ENCODE results near the gene GAS7. TPM values are rescaled to one million over a fixed set of nuclear protein-coding genes. Genes with fewer than 3 reads are reported as not detected.

Gene GAS7
- total and polyA plus RNA-seq, 9 donors = 7.1 to 48.0 (median 24.2) TPM

DNA sequence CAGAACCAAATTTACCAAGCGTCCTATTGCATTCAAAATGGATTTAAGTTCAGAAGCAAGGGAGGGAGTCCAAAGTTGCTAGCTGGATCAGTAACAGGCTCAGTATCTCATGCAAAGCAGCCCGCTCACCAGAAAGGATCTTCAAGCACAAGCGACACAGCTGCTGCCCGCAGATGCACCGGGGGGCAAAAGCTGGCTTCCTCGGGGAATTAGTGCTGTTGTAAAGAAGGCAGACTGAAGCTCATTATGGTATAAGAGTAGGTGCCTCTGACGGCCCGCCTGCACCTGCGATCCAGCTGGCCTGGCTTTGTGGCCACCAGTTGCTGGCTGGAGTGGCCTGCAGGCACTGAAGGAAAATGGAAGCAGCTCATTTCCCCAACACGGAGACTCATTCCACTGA is 165.0 kb downstream of the GAS7 start:
- no peak for TF ChIP-seq POLR2A (IDR thresholded peaks at IDR 0.05)
- TF ChIP-seq CTCF (IDR thresholded peaks at IDR 0.05) = no peak
- no peak for TF ChIP-seq EP300 (IDR thresholded peaks at IDR 0.05)
- intact Hi-C loops (cut with DNase I) = no loop called here
- Histone ChIP-seq H3K27ac (no peak overlapping the region), H3K27me3 (no peaks in the 10 kb centered on the region), H3K36me3 (no peaks in the 10 kb centered on the region), H3K4me1 (ENCODE audit: insufficient read depth) (peaks cover 3% of the 10 kb centered on the region), H3K4me3 (no peak overlapping the region), H3K9me3 (no peaks in the 10 kb centered on the region)
- no peak for DNase-seq
- WGBS, 3 donors = 91 to 96% (median 93%) methylated on average over 10 of the region's 10 CpGs

- no peaks in the 10 kb centered on the region for H3K27me3 ChIP-seq
- H3K4me1 ChIP-seq (ENCODE audit: insufficient read depth) = peaks cover 3% of the 10 kb centered on the region
- H3K4me3 ChIP-seq = no peak overlapping the region
- H3K9me3 ChIP-seq = no peaks in the 10 kb centered on the region
- no peak overlapping the region for H3K27ac ChIP-seq
- DNase-seq = no peak
- WGBS, 3 donors = 45 to 68% (median 54%) methylated on average over 6 of the region's 6 CpGs
- no peaks in the 10 kb centered on the region for H3K36me3 ChIP-seq
- TF ChIP-seq CTCF (IDR thresholded peaks at IDR 0.05) (no peak), EP300 (IDR thresholded peaks at IDR 0.05) (no peak), POLR2A (IDR thresholded peaks at IDR 0.05) (no peak)
- intact Hi-C loops (cut with DNase I) = no loop called here
Observed at GRCh38 chr17:10032118-10032852, 166.1 kb downstream of the GAS7 start.

DNA sequence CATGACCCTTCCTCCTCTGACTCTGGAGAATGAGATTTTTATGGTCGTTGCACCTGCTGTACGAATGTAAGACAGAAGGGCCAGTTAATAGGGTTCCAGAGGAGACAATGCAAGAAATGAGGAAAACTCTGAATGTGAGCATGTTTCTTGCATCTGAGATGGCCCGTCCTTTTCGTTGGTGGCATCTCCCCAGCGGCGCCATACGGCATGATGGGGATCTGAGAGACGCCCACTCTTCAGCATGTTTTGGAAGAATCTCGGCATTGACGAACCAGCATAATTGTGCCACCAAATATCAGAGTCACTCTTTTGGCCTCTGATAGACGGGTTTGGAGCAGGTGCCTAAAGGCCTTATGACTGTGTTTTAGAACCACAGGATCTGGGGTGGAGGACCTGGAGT is 166.8 kb downstream of the GAS7 start:
- TF ChIP-seq CTCF (IDR thresholded peaks at IDR 0.05) (no peak), POLR2A (IDR thresholded peaks at IDR 0.05) (no peak), EP300 (IDR thresholded peaks at IDR 0.05) (no peak)
- 93 to 96% (median 94%) methylated on average over 11 of the region's 11 CpGs for WGBS, 3 donors
- no peak overlapping the region for H3K27ac ChIP-seq
- intact Hi-C loops (cut with DNase I) = no loop called here
- H3K27me3 ChIP-seq = no peaks in the 10 kb centered on the region
- H3K4me1 ChIP-seq (ENCODE audit: insufficient read depth) = peaks cover under 1% of the 10 kb centered on the region
- H3K9me3 ChIP-seq = no peaks in the 10 kb centered on the region
- H3K36me3 ChIP-seq = no peaks in the 10 kb centered on the region
- DNase-seq = no peak
- no peak overlapping the region for H3K4me3 ChIP-seq

DNA sequence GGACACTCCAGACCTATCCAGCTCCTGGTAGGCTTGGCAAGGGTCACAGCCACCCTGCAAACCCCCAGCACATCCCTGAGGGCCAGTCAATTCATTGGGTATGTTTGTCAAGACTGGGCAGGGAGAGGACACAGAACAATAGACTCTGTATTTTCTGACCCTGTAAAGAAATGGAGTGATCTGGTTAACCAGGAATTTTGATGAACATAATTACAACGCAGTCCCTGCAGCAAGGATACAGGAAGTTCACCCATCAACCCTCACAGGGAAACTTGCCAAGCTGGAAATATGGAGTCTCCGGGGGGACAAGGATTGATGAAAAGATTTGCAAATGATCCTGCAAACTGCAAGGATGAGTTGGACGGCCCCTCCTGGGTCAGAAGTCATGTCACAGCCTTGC is 167.3 kb downstream of the GAS7 start:
- Histone ChIP-seq H3K27ac (no peak overlapping the region), H3K9me3 (no peaks in the 10 kb centered on the region), H3K27me3 (no peaks in the 10 kb centered on the region), H3K4me1 (ENCODE audit: insufficient read depth) (no peaks in the 10 kb centered on the region), H3K36me3 (no peaks in the 10 kb centered on the region), H3K4me3 (no peak overlapping the region)
- no peak for TF ChIP-seq POLR2A (IDR thresholded peaks at IDR 0.05)
- TF ChIP-seq CTCF (IDR thresholded peaks at IDR 0.05) = no peak
- intact Hi-C loops (cut with DNase I) = no loop called here
- 62 to 69% (median 69%) methylated on average over 3 of the region's 3 CpGs for WGBS, 3 donors
- no peak for DNase-seq
